A549 (cell line): ENCODE results near the gene IFNAR2. TPM values are rescaled to one million over a fixed set of nuclear protein-coding genes. Genes with fewer than 3 reads are reported as not detected.

ENCODE experiments used
- ATAC-seq, 2 experiments: fragments of 200-7000 bp in 1 of 2; fragments of >200 bp in 1 of 2; cut with Nextera tagmentation in 1 of 2; cut with Tn5 transposase in 1 of 2; 3 replicates each; pipeline versions ENCODE4 v1.8.0 to v1.9.1; 2018 to 2020; ENCODE audit warnings: mild to moderate bottlenecking in 1 of 2, moderate library complexity in 1 of 2
- CTCF ChIA-PET: fragments of 300-600 bp; sonication (Branson Sonifier 250); formaldehyde crosslinking; extraction: SDS; loops from one replicate; lab custom pipeline; 2021; ENCODE audit warnings: antibody characterized with exemption, inconsistent platforms; lab: Yijun Ruan, JAX
- POLR2A ChIA-PET: fragments of 350-600 bp; formaldehyde crosslinking; extraction: SDS; loops from one replicate; lab custom pipeline; 2021; ENCODE audit warnings: antibody characterized with exemption, inconsistent platforms; lab: Yijun Ruan, JAX
- DNase-seq, 2 experiments: peaks; one replicate each; pipeline versions ENCODE4 v3.0.0 to v3.0.0-alpha.2; 2011 to 2016; ENCODE audit warnings: low read depth in 1 of 2, low spot score in 1 of 2
- FAIRE-seq: peaks from 2 replicates; lab custom pipeline; 2011; peaks lifted over from hg19 to GRCh38; lab: Jason Lieb, UNC
- H3K27ac ChIP-seq, 2 experiments: fragments of >200 bp; sonication (Bioruptor Twin); formaldehyde crosslinking; 3 replicates each; pipeline ENCODE4 v1.5.1; 2016 to 2017
- H3K4me1 ChIP-seq: fragments of >200 bp; sonication (Bioruptor Twin); formaldehyde crosslinking; 3 replicates; pipeline ENCODE4 v1.6.1; 2016
- H3K4me2 ChIP-seq: fragments of >200 bp; sonication (Bioruptor Twin); formaldehyde crosslinking; 3 replicates; pipeline ENCODE4 v1.6.1; 2016
- H3K4me3 ChIP-seq: fragments of >200 bp; sonication (Bioruptor Twin); formaldehyde crosslinking; 3 replicates; pipeline ENCODE4 v1.5.1; 2016
- H3K9me3 ChIP-seq: fragments of >200 bp; sonication (Bioruptor Twin); formaldehyde crosslinking; 3 replicates; pipeline ENCODE4 v1.6.1; 2016
- ATOH8 ChIP-seq: fragments of 250-450 bp; sonication (Bioruptor Pico); IDR thresholded peaks from 2 replicates; pipeline ENCODE4 v1.5.0; 2020; ENCODE audit warnings: low read depth, mild to moderate bottlenecking, moderate library complexity
- BHLHE40 ChIP-seq: IDR thresholded peaks from 2 replicates; pipeline ENCODE4 v1.6.1; 2012; ENCODE audit warnings: low read depth, low read length, inconsistent platforms
- CBX2 ChIP-seq: fragments of 200-600 bp; sonication (generic); IDR thresholded peaks from 2 replicates; pipeline ENCODE4 v1.6.1; 2016; ENCODE audit warnings: low read depth, mild to moderate bottlenecking, borderline replicate concordance
- CEBPB ChIP-seq, 2 experiments: fragments of >200 bp in 1 of 2; sonication (Bioruptor Twin) in 1 of 2; formaldehyde crosslinking in 1 of 2; IDR thresholded peaks; 2 replicates each; pipeline ENCODE4 v1.6.1; 2012 to 2016
- CTCF ChIP-seq: fragments of >200 bp; sonication (Bioruptor Twin); formaldehyde crosslinking; IDR thresholded peaks from 3 replicates; pipeline ENCODE4 v1.5.1; 2016
- E2F6 ChIP-seq: IDR thresholded peaks from 2 replicates; pipeline ENCODE4 v1.6.1; 2012; ENCODE audit warnings: low read depth, borderline replicate concordance
- EHF ChIP-seq: fragments of 250-450 bp; sonication (Bioruptor Pico); IDR thresholded peaks from 2 replicates; pipeline ENCODE4 v1.5.0; 2020; ENCODE audit warnings: mild to moderate bottlenecking
- EHMT2 ChIP-seq: fragments of 200-600 bp; sonication (generic); IDR thresholded peaks from 2 replicates; pipeline ENCODE4 v1.6.1; 2016; ENCODE audit warnings: antibody characterized with exemption, low read depth, mild to moderate bottlenecking, moderate library complexity
- ELK1 ChIP-seq: fragments of 150-350 bp; IDR thresholded peaks from 2 replicates; pipeline ENCODE4 v1.6.1; 2014; ENCODE audit warnings: low read depth, mild to moderate bottlenecking, low read length
- EP300 ChIP-seq, 2 experiments: fragments of >200 bp; sonication (Bioruptor Twin); formaldehyde crosslinking; IDR thresholded peaks; 2 replicates in 1 of 2; 3 replicates in 1 of 2; pipeline ENCODE4 v1.6.1; 2016 to 2017
- ESRRA ChIP-seq: fragments of 150-350 bp; IDR thresholded peaks from 2 replicates; pipeline ENCODE4 v1.6.1; 2014; ENCODE audit warnings: mild to moderate bottlenecking, low read length, borderline replicate concordance
- FOSB ChIP-seq: fragments of 250-450 bp; sonication (Bioruptor Pico); IDR thresholded peaks from 2 replicates; pipeline ENCODE4 v1.5.0; 2020; ENCODE audit warnings: mild to moderate bottlenecking, moderate library complexity
- FOXS1 ChIP-seq: fragments of 250-450 bp; sonication (Bioruptor Pico); IDR thresholded peaks from 2 replicates; pipeline ENCODE4 v1.5.0; 2020; ENCODE audit warnings: mild to moderate bottlenecking, moderate library complexity
- HES2 ChIP-seq: fragments of >200 bp; sonication (Bioruptor Twin); formaldehyde crosslinking; IDR thresholded peaks from 2 replicates; pipeline ENCODE4 v1.6.1; 2016
- HOXA7 ChIP-seq: fragments of 250-450 bp; sonication (Bioruptor Pico); IDR thresholded peaks from 2 replicates; pipeline ENCODE4 v1.5.0; 2020; ENCODE audit warnings: mild to moderate bottlenecking, moderate library complexity
- HOXB13 ChIP-seq: fragments of 250-450 bp; sonication (Bioruptor Pico); IDR thresholded peaks from 2 replicates; pipeline ENCODE4 v1.5.0; 2020; ENCODE audit warnings: low read depth, mild to moderate bottlenecking, moderate library complexity
- JUN ChIP-seq, 2 experiments: fragments of >200 bp; sonication (Bioruptor Twin); formaldehyde crosslinking; IDR thresholded peaks; 2 replicates in 1 of 2; 3 replicates in 1 of 2; pipeline ENCODE4 v1.6.1; 2016 to 2017
- JUNB ChIP-seq: fragments of >200 bp; sonication (Bioruptor Twin); formaldehyde crosslinking; IDR thresholded peaks from 2 replicates; pipeline ENCODE4 v1.6.1; 2016
- KDM1A ChIP-seq: fragments of 200-600 bp; sonication (generic); IDR thresholded peaks from 2 replicates; pipeline ENCODE4 v1.6.1; 2016; ENCODE audit warnings: low read depth, mild to moderate bottlenecking
- KDM5A ChIP-seq: fragments of 200-600 bp; sonication (generic); IDR thresholded peaks from 2 replicates; pipeline ENCODE4 v1.6.1; 2016; ENCODE audit warnings: antibody characterized with exemption, mild to moderate bottlenecking
- MAX ChIP-seq: IDR thresholded peaks from 2 replicates; pipeline ENCODE4 v1.6.1; 2012
- NFE2L2 ChIP-seq: fragments of 150-350 bp; conservative IDR thresholded peaks from 2 replicates; pipeline ENCODE4 v1.6.1; 2014; ENCODE audit warnings: low read length
- PBX3 ChIP-seq: IDR thresholded peaks from 2 replicates; pipeline ENCODE4 v1.6.1; 2012
- PHF8 ChIP-seq: fragments of 200-600 bp; sonication (generic); IDR thresholded peaks from 2 replicates; pipeline ENCODE4 v1.6.1; 2016; ENCODE audit warnings: low read depth, mild to moderate bottlenecking, antibody characterized with exemption, moderate library complexity, borderline replicate concordance
- POLR2A ChIP-seq: IDR thresholded peaks from 2 replicates; pipeline ENCODE4 v1.6.1; 2012; ENCODE audit warnings: mild to moderate bottlenecking, low read length
- RAD21 ChIP-seq, 2 experiments: fragments of >200 bp in 1 of 2; sonication (Bioruptor Twin) in 1 of 2; formaldehyde crosslinking in 1 of 2; IDR thresholded peaks in 1 of 2; conservative IDR thresholded peaks in 1 of 2; 2 replicates in 1 of 2; 3 replicates in 1 of 2; pipeline ENCODE4 v1.6.1; 2012 to 2018; ENCODE audit warnings: inconsistent platforms in 1 of 2
- SMC3 ChIP-seq: fragments of >200 bp; sonication (Bioruptor Twin); formaldehyde crosslinking; IDR thresholded peaks from 3 replicates; pipeline ENCODE4 v1.6.1; 2018; ENCODE audit warnings: inconsistent platforms
- TFCP2L1 ChIP-seq: fragments of 250-450 bp; sonication (Bioruptor Pico); IDR thresholded peaks from 2 replicates; pipeline ENCODE4 v1.5.0; 2021; ENCODE audit warnings: mild to moderate bottlenecking
- TP53 ChIP-seq: fragments of 250-450 bp; sonication (Bioruptor Pico); IDR thresholded peaks from 2 replicates; pipeline ENCODE4 v1.5.0; 2021; ENCODE audit warnings: mild to moderate bottlenecking, moderate library complexity
- USF2 ChIP-seq: fragments of 450-650 bp; IDR thresholded peaks from 2 replicates; pipeline ENCODE4 v1.6.1; 2014; ENCODE audit warnings: antibody characterized with exemption
- ZFP36 ChIP-seq: fragments of 450-650 bp; IDR thresholded peaks from 2 replicates; pipeline ENCODE4 v1.6.1; 2014; ENCODE audit warnings: borderline replicate concordance; ENCODE audit not compliant: partially characterized antibody
- WGBS: methylation state at CpG from one replicate; pipeline ENCODE4 v1.1.6; 2017; ENCODE audit errors: missing lambda C conversion rate; 5-methylcytosine and 5-hydroxymethylcytosine counted together
- polyA plus RNA-seq, 4 experiments: library from polyadenylated mRNA; depleted of rRNA in 3 of 4; stranded (reverse); fragments of >200 nt; fragmentation: RNase III in 1 of 4; extraction: RNeasy Plus Mini Kit Qiagen cat#74134 plus additional on column Dnase treatment in 1 of 4; gene quantifications; 2 replicates in 3 of 4; 3 replicates in 1 of 4; pipeline ENCODE4 v1.2.3, GENCODE V29; 2011 to 2017

IFNAR2 gene
- polyA plus RNA-seq, 2 of the 4 experiments (the other 2 are of a cell fraction), result 10.1 to 40.5 TPM

- ATAC-seq (no peak), FAIRE-seq (no peak), DNase-seq (no peak)
- WGBS, result 92% methylated on average over 5 of the region's 5 CpGs
- POLR2A ChIA-PET, result no interaction called here
- H3K4me2 ChIP-seq, result no peak overlapping the region
- H3K9me3 ChIP-seq, result no peaks in the 10 kb centered on the region
- H3K27ac ChIP-seq, result no peak overlapping the region
- no peak overlapping the region for H3K4me3 ChIP-seq
- CTCF ChIA-PET, result no interaction called here
- no peaks in the 10 kb centered on the region for H3K4me1 ChIP-seq
- TF ChIP-seq BHLHE40, result no peak
- no peak for TF ChIP-seq EHF
- no peak for TF ChIP-seq ATOH8
- no peak for TF ChIP-seq ZFP36
- no peak for TF ChIP-seq ELK1
- no peak for TF ChIP-seq HOXB13 (CRISPR knock-in tag)
- TF ChIP-seq TP53 (CRISPR knock-in tag), result no peak
- TF ChIP-seq HES2, result no peak
- TF ChIP-seq HOXA7 (CRISPR knock-in tag), result no peak
- no peak for TF ChIP-seq POLR2A
- no peak for TF ChIP-seq ESRRA
- TF ChIP-seq PBX3, result no peak
- TF ChIP-seq CTCF, result no peak
- TF ChIP-seq CBX2, result no peak
- TF ChIP-seq JUN (IDR thresholded peaks at IDR 0.05), result no peak
- no peak for TF ChIP-seq TFCP2L1 (CRISPR knock-in tag)
- no peak for TF ChIP-seq RAD21 (conservative IDR thresholded peaks at IDR 0.05 in 1 of 2, IDR thresholded peaks at IDR 0.05 in 1 of 2)
- TF ChIP-seq NFE2L2, result no peak
Observed at GRCh38 chr21:33246506-33246905, 16.8 kb downstream of the IFNAR2 start.

GRCh38 chr21:33246963-33247362, 17.2 kb downstream of the IFNAR2 start:
- Histone ChIP-seq H3K9me3 (no peaks in the 10 kb centered on the region), H3K4me2 (no peak overlapping the region), H3K4me1 (no peaks in the 10 kb centered on the region), H3K4me3 (no peak overlapping the region), H3K27ac (no peak overlapping the region)
- ChIA-PET POLR2A (no interaction called here), CTCF (no interaction called here)
- FAIRE-seq (no peak), ATAC-seq (no peak), DNase-seq (no peak)
- WGBS, result 95% methylated on average over 7 of the region's 7 CpGs
- TF ChIP-seq PHF8 (no peak), JUN (IDR thresholded peaks at IDR 0.05) (no peak), CBX2 (no peak), TP53 (CRISPR knock-in tag) (no peak), EP300 (IDR thresholded peaks at IDR 0.05) (no peak), JUNB (no peak), KDM5A (no peak), SMC3 (no peak), FOXS1 (CRISPR knock-in tag) (no peak), MAX (no peak), KDM1A (no peak), FOSB (CRISPR knock-in tag) (no peak), HOXB13 (CRISPR knock-in tag) (no peak), E2F6 (no peak), USF2 (no peak), CTCF (no peak), EHMT2 (no peak), CEBPB (IDR thresholded peaks at IDR 0.05) (no peak)
